HepG2 (cell line): Measurements from ENCODE around the gene TTLL11. TPM values are rescaled to one million over a fixed set of nuclear protein-coding genes. Genes with fewer than 3 reads are reported as not detected.

Experiments used
- ATAC-seq: fragments of 200-7000 bp; cut with Tn5 transposase; 3 replicates; pipeline ENCODE4 v1.9.1; 2020; ENCODE audit warnings: mild to moderate bottlenecking, moderate library complexity
- BruUV-seq: library from RNA; stranded (reverse); fragments of 400-500 nt; replicated peaks from 2 replicates; lab custom pipeline; 2021; lab: Mats Ljungman, UMichigan
- CTCF ChIA-PET: fragments of 300-600 bp; formaldehyde crosslinking; extraction: SDS; loops from one replicate; lab custom pipeline; 2021; ENCODE audit warnings: low total read pairs, inconsistent platforms, low intra/inter-chr PET ratio; lab: Yijun Ruan, JAX
- POLR2A ChIA-PET: fragments of 350-600 bp; sonication (Branson Sonifier 250); formaldehyde crosslinking; loops from one replicate; lab custom pipeline; 2020; ENCODE audit warnings: antibody characterized with exemption, inconsistent platforms; lab: Yijun Ruan, JAX
- DNase-seq: peaks from one replicate; pipeline ENCODE4 v3.0.0-alpha.2; 2015; ENCODE audit warnings: low spot score
- FAIRE-seq: peaks from 3 replicates; lab custom pipeline; 2011; peaks lifted over from hg19 to GRCh38; lab: Jason Lieb, UNC
- H2AFZ ChIP-seq: one replicate; pipeline ENCODE4 v1.6.1; 2011; ENCODE audit warnings: low read length, inconsistent platforms
- H3K27ac ChIP-seq: fragments of 300-600 bp; 3 replicates; pipeline ENCODE4 v1.8.0; 2011; ENCODE audit warnings: mixed run types, mild to moderate bottlenecking, mixed read lengths, low read length, inconsistent platforms; ENCODE audit not compliant: insufficient read depth; ENCODE audit errors: extremely low read length
- H3K27me3 ChIP-seq, 2 experiments: fragments of 200-600 bp in 1 of 2; 2 replicates in 1 of 2; 3 replicates in 1 of 2; pipeline versions ENCODE4 v1.6.0 to v1.8.0; 2011; ENCODE audit warnings: low read length in 2 of 2, mild to moderate bottlenecking in 2 of 2, moderate library complexity in 2 of 2, inconsistent platforms in 1 of 2; ENCODE audit not compliant: insufficient read depth in 2 of 2, control insufficient read depth in 1 of 2
- H3K36me3 ChIP-seq, 2 experiments: fragments of 200-600 bp in 1 of 2; replicated peaks in 1 of 2; 2 replicates in 1 of 2; 3 replicates in 1 of 2; pipeline versions ENCODE4 v1.5.1 to v1.8.0; 2011; ENCODE audit warnings: low read length in 2 of 2, inconsistent platforms in 1 of 2; ENCODE audit not compliant: insufficient read depth in 2 of 2, control insufficient read depth in 1 of 2
- H3K4me1 ChIP-seq: 2 replicates; pipeline ENCODE4 v1.5.1; 2012; ENCODE audit warnings: low read length, inconsistent platforms; ENCODE audit not compliant: insufficient read depth
- H3K4me2 ChIP-seq: 2 replicates; pipeline ENCODE4 v1.6.0; 2011; ENCODE audit warnings: low read depth, low read length, inconsistent platforms
- H3K4me3 ChIP-seq, 3 experiments: fragments of 200-600 bp in 1 of 3; sonication (generic), shearing (Covaris generic) in 1 of 3; replicated peaks in 1 of 3; 2 replicates each; pipeline ENCODE4 v1.5.1; 2011 to 2016; ENCODE audit warnings: low read length in 3 of 3, inconsistent platforms in 2 of 3, low read depth in 2 of 3, mild to moderate bottlenecking in 2 of 3, control low read depth in 1 of 3, mixed read lengths in 1 of 3; ENCODE audit not compliant: insufficient read depth in 1 of 3
- H3K79me2 ChIP-seq: one replicate; pipeline ENCODE4 v1.6.1; 2011; ENCODE audit warnings: low read length, inconsistent platforms; ENCODE audit not compliant: insufficient read depth
- H3K9ac ChIP-seq: 2 replicates; pipeline ENCODE4 v1.6.0; 2011; ENCODE audit warnings: mild to moderate bottlenecking, low read depth, low read length, inconsistent platforms; ENCODE audit not compliant: insufficient read depth
- H3K9me3 ChIP-seq: 2 replicates; pipeline ENCODE4 v1.5.1; 2012; ENCODE audit warnings: mild to moderate bottlenecking, low read length
- H4K20me1 ChIP-seq: 2 replicates; pipeline ENCODE4 v1.6.0; 2011; ENCODE audit warnings: inconsistent platforms, mild to moderate bottlenecking, low read length, moderate library complexity; ENCODE audit not compliant: insufficient read depth
- AHDC1 ChIP-seq: sonication (generic); formaldehyde crosslinking; IDR thresholded peaks from 2 replicates; pipeline ENCODE4 v1.5.1; 2020; ENCODE audit warnings: mild to moderate bottlenecking, missing genetic modification reagents, borderline replicate concordance
- ZNF17 ChIP-seq: sonication (generic); formaldehyde crosslinking; IDR thresholded peaks from 2 replicates; pipeline ENCODE4 v1.5.0; 2020; ENCODE audit warnings: mild to moderate bottlenecking, missing genetic modification reagents
- WGBS: methylation state at CpG from one replicate; pipeline ENCODE4 v1.1.6; 2017; ENCODE audit warnings: low lambda C conversion rate; 5-methylcytosine and 5-hydroxymethylcytosine counted together
- in situ Hi-C: cut with HindIII; loops from 2 replicates; pipeline ENCODE4 v1.10.0; 2017; ENCODE audit warnings: low pct_unique_long_range_greater_than_20kb; ENCODE audit not compliant: extremely low pct_ligation_motif_present
- intact Hi-C: fragments of 100-400 bp; cut with micrococcal nuclease; formaldehyde crosslinking; loops from one replicate; pipeline ENCODE4 v1.10.0; 2022; ENCODE audit not compliant: unreplicated experiment
- polyA plus RNA-seq, 8 experiments: library from polyadenylated mRNA; depleted of rRNA in 3 of 8; stranded (reverse) in 7 of 8; unstranded in 1 of 8; fragments of >200 nt; fragmentation: Illumina TruSeq in 4 of 8; extraction: Trizol in 4 of 8; gene quantifications; 2 replicates each; pipeline versions ENCODE4 v1.2.1 to v1.2.3, GENCODE V29; 2011 to 2016; ENCODE audit warnings: low read depth in 4 of 8, missing spikeins in 1 of 8, mixed read lengths in 1 of 8; ENCODE audit not compliant: insufficient read depth in 1 of 8
- total RNA-seq, 5 experiments: library from RNA; depleted of rRNA; stranded (reverse); fragments of >200 nt; fragmentation: Illumina TruSeq; extraction: Trizol; gene quantifications; 2 replicates each; pipeline ENCODE4 v1.2.3, GENCODE V29; 2016; ENCODE audit warnings: low read depth in 1 of 5
- TF ChIP-seq, protein P1 (sequence below): sonication (generic); formaldehyde crosslinking; IDR thresholded peaks from 2 replicates; pipeline ENCODE4 v1.5.0; 2020; ENCODE audit warnings: missing genetic modification reagents

TTLL11 gene
- total and polyA plus RNA-seq, 2 of the 13 experiments (the other 11 are each of a cell fraction or from before 2014, with no cell fraction given) = 4.5 to 5.2 TPM

DNA sequence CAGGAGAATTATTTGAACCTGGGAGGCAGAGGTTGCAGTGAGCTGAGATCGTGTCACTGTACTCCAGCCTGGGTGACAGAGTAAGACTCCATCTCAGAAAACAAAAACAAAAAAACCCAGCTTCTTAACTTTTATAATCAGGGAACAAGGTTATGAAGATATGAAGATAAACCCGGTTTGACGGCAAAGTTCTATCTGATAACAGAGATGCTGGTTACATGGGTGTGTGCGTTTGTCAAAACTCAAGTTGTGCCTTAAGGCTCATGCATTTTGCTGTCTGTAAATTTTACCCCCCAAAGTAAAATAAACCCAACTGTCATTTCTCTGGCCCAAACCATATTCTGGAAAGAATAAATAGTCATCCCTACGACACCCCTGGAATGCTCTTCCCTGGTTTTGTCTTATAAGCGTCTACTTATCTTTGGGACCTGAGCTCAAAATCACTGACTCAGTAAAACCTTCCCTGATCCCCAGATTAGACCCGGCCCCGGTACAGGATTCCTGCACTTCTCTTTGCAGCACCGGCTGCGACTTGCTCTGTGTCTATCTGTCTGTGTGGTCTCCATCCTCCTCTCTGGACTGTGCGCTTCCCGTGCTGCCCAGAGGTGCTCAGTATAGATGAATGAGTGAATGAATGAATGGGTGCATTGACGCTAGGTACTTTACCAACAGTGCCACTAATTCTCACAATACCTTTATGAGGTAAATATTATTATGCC is 269.5 kb downstream of the TTLL11 start (continued):
- TF ChIP-seq, protein P1, sequence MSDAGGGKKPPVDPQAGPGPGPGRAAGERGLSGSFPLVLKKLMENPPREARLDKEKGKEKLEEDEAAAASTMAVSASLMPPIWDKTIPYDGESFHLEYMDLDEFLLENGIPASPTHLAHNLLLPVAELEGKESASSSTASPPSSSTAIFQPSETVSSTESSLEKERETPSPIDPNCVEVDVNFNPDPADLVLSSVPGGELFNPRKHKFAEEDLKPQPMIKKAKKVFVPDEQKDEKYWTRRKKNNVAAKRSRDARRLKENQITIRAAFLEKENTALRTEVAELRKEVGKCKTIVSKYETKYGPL = no peak

GRCh38 chr9:121822093-121823085 is 270.7 kb downstream of the TTLL11 start:
- FAIRE-seq (no peak), DNase-seq (no peak)
- in situ Hi-C loops (no loop called here), intact Hi-C loops (loop anchor here (10.0 kb wide), 1 partner anchor 78 kb away; no protein-coding TSS in a partner anchor)
- ChIA-PET CTCF (no interaction called here), POLR2A (no interaction called here)
- Histone ChIP-seq H3K4me2 (no peak overlapping the region), H3K27ac (no peak overlapping the region), H3K27me3 (peaks cover 1 to 43% of the 10 kb centered on the region in 2 experiments; a peak in 4 of 5 replicates), H3K79me2 (no peaks in the 10 kb centered on the region), H3K9ac (no peak overlapping the region), H3K4me1 (peaks cover 4% of the 10 kb centered on the region; the same call in 1 of the 2 replicates), H4K20me1 (no peaks in the 10 kb centered on the region), H3K36me3 (no peaks in the 10 kb centered on the region)
- BruUV-seq = no TSS peak
- TF ChIP-seq AHDC1 (CRISPR knock-in tag) (no peak), ZNF17 (CRISPR knock-in tag) (no peak)
- TF ChIP-seq, all 625 proteins: peak for 0
- no peak for ATAC-seq
- 56% methylated on average over 18 of the region's 34 CpGs for WGBS
- no peaks in the 10 kb centered on the region for H3K9me3 ChIP-seq
- no peak overlapping the region for H3K4me3 ChIP-seq
- H2AFZ ChIP-seq = no peak overlapping the region
